Stimulated activated CD4-positive, alpha-beta T cell treated with anti-CD3 and anti-CD28 coated beads, Interleukin-4, amount 100 ng/mL, for 48 hours (primary cell): Measurements from ENCODE around the gene DOCK10.

Experiments used
- DNase-seq, 2 donors: peaks; one replicate each; pipeline ENCODE4 v3.0.0-alpha.2; 2020; ENCODE audit warnings: low read depth in 2 of 2

The DOCK10 gene

DNA sequence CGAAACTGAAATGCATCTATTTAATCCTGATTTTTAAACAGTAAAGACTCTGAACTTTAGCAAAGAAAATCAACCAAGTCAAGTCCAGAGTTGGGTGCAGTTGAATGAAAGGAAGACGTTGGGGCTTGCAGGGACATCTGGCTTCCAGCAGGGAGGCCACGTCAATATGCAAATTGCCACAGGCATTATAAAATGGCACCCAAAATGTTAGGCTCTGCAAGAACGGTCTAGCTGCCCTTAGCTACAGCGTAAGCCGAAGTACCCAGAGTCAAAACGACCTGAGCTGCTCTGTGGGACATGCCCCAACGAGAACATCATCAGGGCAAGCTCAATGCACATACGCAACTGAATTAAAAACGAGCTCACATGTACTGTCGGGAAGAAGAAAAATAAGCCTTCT, 30.7 kb downstream of the DOCK10 start:
- DNase-seq: no peak

DNA sequence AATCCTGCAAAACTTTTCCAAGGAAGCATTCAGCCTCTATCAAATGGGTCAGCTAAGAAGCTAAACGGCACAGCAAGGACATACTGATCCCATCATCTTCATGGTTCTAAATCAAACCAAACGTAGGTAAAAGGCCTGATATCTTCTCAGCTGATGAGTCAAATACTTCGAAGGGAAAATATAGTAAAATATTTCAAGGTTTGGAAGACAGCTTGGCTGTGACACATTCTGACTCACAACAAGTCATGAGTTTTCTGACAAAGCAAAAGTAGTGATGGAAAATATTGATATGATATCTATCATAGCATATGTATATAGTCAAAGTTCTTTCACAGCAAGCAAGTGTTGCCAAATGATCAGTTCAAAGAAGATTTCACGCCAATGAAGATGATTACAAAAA, 31.5 kb downstream of the DOCK10 start:
- no peak for DNase-seq

DNA sequence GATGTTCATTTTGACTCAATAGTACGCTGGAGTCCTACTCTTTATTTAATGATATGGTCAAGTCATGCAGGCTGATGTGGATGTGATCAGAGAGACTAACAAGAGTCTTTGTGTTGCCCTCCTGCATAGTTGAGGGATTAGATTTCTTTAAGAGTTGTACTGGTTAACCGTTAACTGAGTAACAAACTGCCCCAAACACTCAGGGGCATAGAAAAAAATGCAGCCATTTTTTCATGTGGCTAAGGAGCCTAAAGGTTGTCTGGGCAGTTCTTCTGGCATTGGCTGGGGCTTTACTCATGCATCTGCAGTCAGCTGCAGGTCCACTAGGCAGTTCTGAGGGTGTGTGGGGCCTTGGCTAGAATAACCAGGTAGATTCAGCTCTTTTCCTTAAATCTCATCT, 32.5 kb downstream of the DOCK10 start:
- no peak for DNase-seq

DNA sequence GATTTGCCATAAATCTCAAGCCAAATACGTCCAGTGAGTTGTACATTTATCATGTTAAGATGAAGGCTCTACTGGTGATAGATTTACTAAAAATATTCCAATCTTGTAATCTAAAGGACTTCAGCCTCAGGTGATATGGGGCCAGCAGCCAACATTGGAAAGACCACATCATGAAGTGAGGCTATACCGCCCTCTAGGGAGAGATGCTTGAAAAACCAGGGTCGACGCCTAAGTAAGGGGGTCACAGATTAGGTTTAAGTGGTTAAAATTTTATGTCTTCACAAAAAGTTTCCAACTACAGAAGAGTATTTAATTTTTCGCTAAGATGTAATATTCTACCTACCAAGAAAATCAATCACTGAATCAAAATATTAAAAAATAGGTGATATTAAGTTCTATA, 33.3 kb downstream of the DOCK10 start:
- no peak for DNase-seq

DNA sequence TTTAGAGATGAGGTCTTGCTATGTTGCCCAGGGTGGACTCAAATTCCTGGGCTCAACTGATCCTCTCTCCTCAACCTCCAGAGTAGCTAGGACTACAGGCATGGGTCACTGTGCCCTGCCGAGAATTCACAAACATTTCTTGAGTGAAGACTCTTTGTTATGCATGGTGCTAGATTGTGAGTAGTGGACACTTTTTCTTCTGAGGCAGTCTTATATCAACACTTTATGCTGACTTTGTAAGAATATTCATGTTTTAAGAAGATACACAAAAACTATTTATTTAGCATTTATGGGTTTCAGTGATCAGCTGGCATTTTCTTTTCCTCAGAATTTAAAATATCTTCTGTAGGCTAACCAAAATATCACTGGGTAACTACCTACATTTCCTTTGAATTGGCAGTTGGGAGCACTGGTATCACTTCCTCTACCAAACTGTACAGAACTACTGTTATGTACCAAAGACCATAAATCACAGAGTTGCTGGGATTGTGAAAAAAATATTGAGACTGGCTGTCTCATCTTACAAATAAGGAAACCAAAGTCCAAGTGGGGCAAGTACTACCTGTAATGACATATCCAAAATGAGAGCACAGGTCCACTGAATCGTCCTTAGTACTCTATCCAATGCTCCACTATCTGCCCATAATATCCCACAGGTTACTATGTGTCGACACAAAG, 34.0 kb downstream of the DOCK10 start:
- no peak for DNase-seq

DNA sequence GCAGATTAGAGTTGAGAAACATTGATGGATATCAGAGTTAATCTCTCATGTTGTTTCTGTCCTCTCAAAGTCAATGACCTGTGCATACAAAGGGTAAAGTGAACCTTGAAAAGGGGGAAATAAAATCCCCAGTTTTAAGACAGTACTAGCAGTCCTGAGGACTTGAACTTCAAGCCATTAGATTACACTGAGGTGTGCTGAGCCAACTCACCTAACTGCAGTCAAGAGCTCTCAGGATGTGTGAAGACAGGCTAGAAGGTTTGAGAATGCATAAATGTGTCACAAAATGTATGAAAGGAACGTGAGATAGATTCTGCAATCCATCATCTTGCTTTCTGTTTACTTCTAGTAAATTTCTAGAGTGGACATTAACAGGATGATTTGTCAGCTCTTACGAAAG, 35.5 kb downstream of the DOCK10 start:
- no peak for DNase-seq

DNA sequence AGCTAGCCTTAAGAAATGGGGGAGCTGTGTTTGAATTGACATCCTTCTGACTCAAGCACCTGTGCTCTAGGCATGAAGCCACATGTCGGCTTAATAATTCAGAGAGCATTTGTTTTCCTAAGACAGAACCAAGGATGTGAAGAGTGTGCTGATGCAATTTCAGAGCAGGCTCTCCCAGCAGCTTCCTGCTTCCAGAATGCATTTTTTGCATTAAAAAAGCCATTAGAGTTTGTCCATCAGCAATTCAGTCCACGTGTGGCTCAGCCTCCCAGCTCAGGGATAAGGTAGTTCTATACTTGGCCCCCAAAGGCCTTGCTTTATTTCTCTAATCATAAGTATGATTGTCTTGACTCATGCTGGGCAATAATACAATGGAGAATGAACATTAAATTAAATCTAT, 37.7 kb downstream of the DOCK10 start:
- DNase-seq: no peak

DNA sequence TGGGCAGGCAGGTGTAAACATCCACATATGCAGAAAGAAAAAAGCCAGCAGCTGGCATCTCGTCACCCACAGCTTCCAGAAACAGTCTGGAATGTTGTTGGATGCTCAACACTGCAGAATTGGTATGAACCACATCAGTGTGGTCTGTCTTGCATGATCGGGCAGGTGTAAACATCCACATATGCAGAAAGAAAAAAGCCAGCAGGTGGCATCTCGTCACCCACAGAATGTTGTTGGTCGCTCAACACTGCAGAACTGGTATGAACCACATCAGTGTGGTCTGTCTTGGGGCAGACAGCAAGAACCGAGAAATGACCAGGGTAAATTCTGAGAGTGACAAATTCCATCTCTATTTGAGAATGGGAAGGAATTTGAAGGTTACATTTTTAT, 39.6 kb downstream of the DOCK10 start:
- no peak for DNase-seq

DNA sequence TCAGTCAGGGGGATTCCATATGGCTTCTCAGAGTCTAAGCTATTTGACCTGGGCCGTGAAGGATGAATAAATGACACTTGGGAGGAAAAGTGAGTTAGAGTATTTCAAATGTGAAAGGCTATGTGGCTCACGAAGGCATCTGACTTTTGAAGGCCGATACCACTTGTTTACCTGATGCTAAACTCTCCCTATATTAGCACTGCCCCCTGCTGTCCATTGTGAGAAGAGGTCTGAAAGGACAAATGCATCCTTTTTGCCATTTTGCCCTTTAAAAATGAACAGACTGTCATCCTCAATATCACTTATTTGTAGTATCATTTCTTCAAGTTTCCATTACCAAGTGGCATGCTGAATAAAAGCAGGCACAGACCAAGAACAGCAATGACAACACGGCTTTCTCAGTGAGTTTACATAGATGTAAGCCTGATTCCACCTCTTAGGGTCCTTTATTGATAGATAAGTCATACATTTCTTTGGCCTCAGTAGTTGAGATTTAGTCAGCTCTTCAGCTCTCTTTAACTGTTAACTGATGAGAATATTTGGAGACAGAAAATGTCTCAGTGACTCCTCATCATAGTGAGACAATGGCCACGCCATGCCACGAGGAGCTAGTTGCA, 40.1 kb downstream of the DOCK10 start:
- DNase-seq: peak; percentile 34 to 52

DNA sequence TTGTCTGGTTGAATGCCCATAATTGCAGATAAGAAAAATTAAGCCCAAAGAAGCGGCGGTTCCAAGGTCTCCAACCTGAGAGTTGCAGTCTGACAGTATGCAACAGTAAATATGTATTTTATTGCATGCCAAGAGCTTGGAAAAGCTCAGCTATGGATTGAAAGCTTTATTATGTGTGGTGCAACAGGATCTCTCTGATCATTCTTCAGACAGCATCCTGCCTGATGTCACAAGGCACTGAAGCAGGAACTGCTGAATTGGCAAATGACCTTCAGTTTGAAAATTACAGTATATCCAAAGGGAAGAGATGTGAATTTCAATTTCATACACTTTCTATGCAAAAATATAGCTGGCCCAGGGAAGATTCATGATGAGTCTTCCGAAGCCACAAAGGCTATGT, 42.5 kb downstream of the DOCK10 start:
- DNase-seq: no peak

DNA sequence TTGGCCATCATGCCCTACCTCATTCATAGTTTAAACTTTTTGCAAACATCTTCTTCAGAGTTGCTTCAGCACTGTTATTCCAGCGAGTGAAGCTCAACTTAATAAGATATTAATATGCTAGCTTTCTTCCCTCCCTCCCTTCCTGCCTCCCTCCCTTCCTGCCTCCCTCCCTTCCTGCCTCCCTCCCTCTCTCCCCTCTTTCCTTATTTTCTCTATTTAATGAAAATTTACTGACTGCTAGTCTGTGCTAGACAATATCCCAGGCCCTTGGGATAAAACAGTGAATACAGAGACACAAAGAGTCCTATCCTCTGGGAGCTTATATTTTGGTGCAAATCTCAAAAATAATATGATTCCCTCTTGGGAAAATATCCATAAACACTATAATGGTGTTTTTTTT, 42.9 kb downstream of the DOCK10 start:
- DNase-seq: no peak

DNA sequence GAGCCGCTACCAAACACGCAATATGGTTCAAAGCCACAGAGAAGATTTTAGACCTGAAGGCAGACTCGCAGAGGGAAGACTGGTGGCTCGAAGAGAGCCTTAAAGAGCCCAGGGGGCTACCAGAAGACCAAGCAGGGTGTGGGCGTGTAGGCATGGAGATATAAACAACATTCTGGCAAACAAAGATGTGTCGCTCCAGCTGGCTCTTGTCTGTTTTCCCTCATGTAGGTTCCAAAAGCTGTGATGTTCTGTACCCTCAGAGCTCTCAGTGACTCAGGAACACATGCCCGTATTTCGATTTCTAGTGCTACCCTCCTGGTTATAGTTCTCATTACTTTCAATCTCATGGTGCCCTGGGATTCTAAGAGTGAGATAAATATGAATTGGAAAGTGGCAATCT, 44.5 kb downstream of the DOCK10 start:
- no peak for DNase-seq

DNA sequence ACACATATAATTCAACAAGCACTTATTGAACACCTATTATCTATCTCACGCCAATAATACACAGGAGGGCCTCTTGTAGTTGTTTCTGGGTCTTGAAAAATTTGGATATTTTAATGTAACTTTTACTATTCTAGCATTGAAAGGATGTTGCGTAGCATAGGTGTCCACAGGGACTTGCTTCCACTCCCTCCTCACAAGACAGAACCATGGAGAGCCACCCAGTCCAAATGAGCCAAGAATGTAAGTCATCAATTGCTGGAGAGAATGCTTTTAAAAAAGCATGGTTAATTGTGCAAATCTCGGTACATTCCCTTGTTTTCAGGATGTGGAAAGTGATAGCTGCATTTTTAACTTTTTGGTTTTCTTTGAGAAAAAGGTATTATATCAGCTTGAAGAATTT, 46.8 kb downstream of the DOCK10 start:
- no peak for DNase-seq

DNA sequence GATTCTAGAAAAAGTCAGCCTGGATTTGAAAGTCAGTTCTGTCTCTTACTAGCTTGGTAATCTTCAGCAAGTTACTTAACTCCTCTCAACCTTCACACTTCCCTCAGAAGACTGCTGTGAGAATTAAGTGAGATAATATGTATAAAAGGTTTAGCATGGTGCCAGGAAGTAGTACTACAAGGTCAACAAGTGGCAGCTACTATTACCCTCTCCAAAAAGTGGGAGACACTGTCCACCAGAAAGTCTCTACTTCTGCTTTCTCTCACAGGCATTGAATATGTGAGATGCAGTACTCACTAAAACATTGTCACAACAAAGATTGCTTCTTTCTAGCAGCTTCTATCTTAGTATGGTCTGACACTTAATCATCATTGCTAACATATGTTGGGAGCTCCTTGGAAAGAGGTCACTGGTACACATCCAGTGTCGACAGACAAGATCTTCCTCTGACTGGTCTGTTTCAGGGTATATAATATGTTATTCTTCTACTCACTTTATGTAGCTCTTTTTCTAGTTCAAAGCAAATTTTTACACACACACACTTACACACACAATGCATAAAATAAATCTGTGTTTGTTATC, 47.9 kb downstream of the DOCK10 start:
- DNase-seq: no peak

DNA sequence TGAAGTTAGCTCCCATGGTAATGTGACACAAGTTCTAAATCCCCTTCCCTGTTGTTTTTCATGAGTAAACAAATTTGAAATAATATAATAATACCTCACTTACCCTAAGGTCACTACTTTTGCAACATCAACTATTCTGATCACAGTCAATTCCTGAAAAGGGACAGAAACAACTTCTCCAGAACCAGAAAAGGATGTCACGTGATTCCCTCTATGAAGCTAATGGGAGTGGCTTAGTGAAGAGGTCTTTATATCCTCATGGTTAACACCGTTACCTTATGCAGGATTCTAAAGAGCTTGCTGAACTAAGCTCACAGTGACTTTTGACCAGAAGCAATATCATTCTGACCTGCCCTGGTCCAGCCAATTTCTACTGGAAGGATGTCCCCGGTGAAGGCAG, 51.6 kb downstream of the DOCK10 start:
- no peak for DNase-seq

DNA sequence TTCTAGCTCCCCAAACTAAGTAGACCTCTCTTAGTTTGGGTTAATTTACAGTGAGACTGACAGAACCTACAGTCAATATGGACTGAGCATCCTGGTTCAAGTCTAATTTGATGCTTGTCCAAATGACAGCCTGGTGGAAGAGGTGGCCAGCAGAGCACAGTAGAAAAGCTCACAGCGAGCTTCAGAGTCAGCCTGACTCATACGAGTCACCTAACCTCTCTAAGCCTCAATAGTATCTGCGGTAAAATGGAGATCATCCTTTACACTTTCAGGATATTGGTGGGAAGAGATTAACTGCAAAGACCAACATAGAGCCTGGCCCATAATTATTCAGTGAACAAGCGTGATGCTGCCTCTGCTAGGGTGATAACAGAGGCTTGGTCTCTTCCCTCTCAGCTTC, 54.5 kb downstream of the DOCK10 start:
- no peak for DNase-seq

DNA sequence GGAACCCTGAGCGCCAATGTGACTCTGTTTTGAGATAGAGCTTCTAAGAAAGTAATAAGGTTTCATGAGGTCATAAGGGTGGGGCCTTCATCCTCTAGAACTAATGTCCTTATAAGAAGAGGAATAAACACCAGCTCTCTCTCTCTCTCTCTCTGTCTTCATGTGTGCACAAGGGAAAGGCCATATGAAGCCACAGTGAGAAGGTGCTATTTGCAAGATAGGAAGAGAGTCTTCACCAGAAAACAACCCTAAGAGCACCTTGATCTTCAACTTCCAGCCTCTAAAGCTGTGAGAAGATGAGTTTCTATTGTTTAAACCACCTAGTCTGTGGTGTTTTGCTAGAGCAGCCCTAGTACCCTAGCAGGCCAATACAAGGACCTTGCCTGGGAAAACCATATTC, 55.8 kb downstream of the DOCK10 start:
- no peak for DNase-seq

DNA sequence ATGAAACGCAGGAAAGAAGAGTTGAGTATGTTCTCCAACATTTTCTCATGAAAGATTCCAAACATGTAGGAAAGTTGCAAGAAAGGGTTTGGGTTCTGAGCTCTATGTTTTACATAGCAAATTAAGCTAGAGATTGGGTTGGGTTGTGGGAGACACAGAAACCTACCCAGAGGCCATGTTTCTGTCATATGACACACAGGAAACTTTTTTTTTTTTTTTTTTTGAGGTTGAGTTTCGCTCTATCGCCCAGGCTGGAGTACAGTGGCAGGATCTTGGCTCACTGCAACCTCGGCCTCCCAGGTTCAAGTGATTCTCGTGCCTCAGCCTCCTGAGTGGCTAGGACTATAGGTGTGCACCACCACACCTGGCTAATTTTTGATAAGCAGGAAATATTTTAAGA, 57.6 kb downstream of the DOCK10 start:
- no peak for DNase-seq

DNA sequence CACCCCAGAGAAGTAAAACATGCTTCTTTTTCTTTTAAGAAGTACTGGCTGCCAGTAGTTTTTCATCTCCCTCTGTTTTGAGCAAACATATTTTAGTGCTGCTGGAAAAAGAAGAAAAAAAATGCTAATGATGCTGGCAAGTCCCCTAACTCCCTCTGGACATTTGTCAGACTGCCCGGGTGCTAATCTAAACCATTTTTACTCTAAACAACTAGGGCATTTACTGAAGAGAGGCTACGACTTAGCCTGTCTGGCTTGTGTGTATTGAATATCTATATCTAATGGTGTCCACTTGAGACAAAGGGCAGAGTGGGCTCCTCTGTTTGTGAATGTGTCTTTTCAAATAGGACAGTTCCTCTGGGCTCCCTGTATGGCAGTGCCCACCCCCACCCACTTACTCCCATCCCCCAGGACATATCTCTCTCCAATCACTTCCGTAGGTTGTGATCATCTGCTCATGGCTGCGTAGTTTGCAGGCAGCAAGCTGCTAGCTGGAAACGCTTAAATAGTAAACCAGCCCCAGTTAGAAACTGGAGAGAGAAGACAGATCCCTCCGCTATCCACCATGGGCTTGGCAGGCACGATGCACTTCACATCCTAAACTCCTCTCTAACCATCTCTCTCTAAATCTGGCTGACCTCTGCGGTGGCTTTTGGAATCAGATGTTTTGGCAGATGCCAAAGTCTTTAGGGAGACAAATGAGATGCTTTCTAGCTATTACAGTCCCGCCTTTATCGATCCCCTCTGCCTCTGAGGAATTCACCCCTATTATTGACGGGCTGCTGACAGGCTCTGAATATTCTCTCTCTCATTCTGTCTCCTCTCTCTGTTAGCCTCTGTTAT, 58.3 kb downstream of the DOCK10 start:
- no peak for DNase-seq

DNA sequence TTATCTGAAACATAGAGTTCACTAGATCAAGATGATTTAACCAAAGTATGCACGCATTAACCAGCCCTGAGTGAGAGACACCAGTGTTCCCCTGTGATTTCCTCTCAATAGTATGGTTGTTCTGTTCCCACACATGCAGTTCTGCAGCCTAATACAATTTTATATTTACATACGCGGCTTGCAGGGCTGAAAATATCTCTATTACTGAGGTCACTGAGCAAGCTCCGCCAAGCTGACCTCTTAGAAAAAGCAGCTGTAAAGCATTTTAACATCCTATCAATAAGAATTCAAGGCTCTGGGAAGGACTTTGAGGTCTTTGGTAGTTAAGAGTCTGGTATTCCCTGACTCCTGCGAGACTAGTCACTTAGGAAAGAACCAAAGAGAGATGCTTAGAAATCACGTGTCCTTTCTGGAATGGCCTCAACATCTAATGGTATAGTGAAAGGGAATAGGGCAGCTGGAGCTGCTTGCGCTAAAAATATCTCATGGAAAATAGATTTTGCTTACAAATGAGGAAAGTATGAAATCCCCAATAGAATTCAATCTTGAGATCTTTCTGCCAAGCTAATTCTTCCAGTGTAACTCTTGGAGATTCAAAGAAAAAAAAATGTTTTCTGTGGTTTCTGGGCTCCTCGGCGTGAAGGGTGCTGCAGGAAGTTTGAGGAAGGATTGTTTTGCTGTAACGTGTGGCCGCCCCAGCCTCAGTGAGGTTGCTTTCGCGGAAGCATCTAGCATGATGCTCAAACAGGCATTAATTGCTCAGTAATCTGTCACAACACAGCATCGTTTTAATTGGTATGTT, 59.2 kb downstream of the DOCK10 start:
- no peak for DNase-seq

DNA sequence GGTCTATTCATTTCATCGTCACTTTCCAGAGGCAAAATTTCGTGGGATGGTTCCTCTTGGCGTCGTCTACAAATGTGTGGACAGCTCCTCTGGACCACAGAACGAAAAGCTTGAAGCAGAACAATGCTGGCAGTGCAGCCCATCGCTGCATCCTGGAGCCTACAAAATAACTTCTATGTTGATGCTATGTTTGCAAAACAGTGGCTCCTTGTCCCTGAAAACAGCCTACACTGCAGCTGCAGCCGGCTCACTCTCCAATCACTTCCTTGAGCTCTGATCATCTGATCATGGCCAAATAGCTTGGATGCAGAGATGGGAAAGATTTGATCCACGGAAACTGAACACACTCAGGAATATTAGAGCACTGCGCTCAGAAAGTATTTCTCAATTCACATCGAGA, 60.0 kb downstream of the DOCK10 start:
- no peak for DNase-seq
